Ramos (cell line): ENCODE data around the gene SULT1A2.
"Not testable (repeated sequence)": the region's sequence is repeated elsewhere in the genome, so short reads cannot be mapped to it uniquely, and the experiment has no call there.

ENCODE experiments used
- in situ Hi-C: fragments of 300-500 bp; cut with MboI; formaldehyde crosslinking; loops from one replicate; pipeline ENCODE4 v1.14.3; 2022; ENCODE audit warnings: low sequenced_read_pairs; ENCODE audit not compliant: unreplicated experiment

Gene SULT1A2

DNA sequence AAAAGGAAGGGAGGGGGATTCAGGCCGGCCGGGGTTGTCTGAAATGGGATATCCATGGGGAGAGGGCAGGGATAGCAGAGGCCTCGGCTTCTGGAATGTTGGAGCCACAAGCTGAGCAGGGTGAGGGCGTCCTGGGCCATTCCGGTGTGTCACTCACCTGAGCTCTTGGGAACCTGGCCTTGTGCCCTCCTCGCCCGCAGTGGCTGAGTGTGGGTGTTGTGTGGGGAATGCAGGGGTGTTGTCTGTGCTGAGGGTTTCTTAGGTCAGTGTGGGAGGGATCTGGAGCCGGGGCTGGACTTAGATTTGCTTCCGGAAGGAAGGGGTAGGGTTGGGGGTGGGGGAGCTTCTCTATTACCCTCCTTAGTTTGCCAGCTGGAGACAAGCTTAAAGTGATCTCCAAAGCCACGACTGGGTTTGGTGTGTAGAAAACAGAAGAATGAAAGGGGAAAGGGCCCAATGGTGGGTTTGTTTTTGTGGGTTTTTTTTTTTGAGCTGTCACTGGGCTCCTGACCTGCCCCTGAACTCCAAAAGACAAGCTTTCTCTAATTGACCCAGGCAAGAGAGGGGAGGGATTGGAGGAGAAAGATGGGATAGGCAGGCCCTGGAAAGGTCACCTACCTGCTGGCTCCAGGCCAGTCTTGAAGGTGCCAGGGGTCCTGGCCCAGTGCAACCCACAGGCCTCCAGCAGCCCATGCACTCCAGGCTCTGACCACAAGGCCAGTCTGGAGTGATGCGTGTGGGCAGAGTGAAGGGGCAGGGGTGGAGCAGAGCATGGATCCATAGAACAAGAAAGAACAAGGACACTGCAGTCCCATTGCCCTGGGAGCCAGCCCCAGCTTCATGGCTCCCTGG lies at the start of gene SULT1A2:
Gene SULT1A2, minus strand, starts transcription at position 211 of the 852 bp plus-strand sequence. CDS start 1,120 bp downstream, outside the sequence.
- in situ Hi-C loops: no loop called here

- in situ Hi-C loops: not testable (repeated sequence)
Observed at GRCh38 chr16:28639959-28640358, 43.1 kb upstream of the SULT1A2 start.

- in situ Hi-C loops: not testable (repeated sequence)
Observed at GRCh38 chr16:28638359-28638758, 41.5 kb upstream of the SULT1A2 start.

DNA sequence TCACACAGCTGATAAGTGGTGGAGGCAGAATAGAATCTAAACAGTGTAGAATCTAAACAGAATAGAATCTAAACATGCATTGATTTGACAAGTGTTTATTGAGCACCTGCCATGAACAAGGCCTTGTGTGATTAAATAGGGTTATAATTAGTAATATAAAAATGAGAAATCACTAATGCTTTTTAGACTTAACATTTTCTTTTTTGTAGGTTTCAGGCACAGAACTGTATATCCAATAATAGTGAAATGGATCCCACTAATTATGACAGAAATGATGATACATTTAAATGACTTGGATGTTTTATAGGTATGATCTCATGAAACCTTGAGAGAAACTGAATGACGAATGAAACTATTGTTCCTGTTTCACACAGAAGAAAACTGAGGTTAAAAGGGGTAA lies 40.9 kb upstream of the SULT1A2 start, which contains the start of gene NPIPB8:
Gene NPIPB8, plus strand, starts transcription at position 301 of the 400 bp plus-strand sequence. CDS start 296 bp downstream, outside the sequence.
- in situ Hi-C loops: not testable (repeated sequence)

DNA sequence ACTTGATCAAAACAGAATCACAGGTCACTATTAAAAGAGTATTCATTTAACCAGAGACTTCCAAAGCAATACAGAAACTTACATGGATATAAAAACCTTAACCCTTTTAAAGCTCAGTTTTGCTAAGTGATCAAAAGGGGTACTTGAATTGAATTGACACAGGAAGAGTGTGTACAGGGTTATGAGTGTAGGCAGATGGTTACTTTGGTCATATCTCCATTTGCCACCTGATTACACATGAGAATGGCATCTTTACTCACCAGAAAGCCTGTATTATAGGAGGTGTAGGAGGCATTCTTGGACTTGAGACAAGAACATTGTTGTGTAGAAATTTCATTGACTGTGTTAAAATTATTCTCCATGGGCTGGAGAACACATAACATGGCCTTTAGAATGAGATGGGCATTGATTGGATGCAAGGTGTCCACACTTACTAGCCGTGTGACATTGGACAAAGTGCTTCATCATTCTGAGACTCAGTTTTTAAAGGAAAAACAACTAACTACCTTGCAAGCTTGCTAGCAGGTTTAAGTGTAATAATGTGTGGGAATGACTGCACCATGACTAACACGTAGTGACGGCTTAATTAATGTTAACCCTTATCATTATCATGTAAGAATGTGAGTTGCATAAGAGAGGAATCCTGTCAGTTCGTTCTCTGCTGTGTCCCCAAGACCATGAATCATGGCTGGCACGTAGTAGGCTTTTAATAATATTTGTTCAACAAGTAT lies 39.4 kb upstream of the SULT1A2 start:
- in situ Hi-C loops: not testable (repeated sequence)

- in situ Hi-C loops: not testable (repeated sequence)
Observed at GRCh38 chr16:28630905-28631304, 34.1 kb upstream of the SULT1A2 start.

DNA sequence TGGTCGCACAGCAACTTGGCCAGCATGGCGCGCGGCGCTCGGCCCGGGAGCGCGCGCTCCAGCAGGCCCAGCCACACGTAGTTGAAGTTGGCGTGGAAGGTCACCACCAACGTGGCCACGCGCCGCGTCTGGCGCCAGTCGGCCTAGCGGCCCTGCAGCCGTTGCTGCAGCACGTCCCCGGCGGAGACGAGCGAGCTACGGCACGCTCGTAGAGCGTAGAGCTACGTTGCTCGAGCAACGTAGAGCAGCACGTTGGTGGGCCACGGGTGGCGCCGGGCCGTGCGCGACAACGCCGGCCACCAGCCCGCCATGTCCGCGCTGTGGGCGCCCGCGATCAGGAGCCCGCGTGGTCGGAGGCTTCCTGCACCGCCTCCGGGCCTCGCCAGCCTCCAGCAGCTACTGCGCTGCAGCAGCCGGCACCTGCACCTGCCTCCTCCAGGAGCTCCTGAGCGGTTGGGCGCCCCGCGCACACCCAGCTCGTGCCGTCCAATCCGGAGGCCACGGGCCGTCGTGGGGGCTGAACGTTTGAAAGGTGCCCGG lies 26.4 kb upstream of the SULT1A2 start:
- in situ Hi-C loops: no loop called here

GRCh38 chr16:28622532-28623171 lies 25.8 kb upstream of the SULT1A2 start:
- in situ Hi-C loops: not testable (repeated sequence)

- in situ Hi-C loops: no loop called here
Observed at GRCh38 chr16:28621481-28622155, 24.8 kb upstream of the SULT1A2 start.

DNA sequence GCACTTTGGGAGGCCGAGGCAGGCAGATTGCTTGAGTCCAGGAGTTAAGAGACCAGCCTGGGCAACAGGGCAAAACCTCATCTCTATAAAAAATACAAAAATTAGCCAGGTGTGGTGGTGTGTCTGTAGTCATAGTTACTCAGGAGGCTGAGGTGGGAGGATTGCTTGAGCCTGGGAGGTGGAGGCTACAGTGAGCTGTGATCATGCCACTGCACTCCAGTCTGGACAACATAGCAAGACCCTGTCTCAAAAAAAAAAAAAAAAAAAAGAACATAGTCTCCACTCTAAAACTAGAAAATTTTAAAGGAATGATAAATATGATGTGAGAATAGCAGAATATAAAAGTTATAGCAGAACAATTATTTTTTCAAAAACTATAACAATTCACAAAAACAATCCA lies 23.5 kb upstream of the SULT1A2 start:
- in situ Hi-C loops: not testable (repeated sequence)

DNA sequence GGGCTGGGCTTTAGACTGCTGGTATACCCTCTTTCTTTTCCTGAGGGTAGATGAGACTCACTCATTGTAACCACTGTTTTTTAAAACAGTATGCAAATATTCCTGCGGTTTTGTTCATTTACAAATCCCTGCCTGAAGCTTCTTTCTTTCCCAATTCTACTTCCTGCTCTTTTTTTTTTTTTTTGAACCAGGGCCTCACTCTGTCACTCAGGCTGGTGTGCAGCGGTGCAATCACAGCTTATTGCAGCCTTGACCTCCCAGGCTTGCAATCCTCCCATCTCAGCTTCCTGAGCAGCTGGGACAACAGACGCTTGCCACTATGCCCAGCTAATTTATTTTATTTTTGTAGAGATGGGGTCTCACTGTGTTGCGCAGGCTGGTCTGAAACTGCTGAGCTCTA lies 21.0 kb upstream of the SULT1A2 start:
- in situ Hi-C loops: no loop called here

- in situ Hi-C loops: no loop called here
Observed at GRCh38 chr16:28616636-28617035, 19.8 kb upstream of the SULT1A2 start.

GRCh38 chr16:28616224-28616577 lies 19.4 kb upstream of the SULT1A2 start:
- in situ Hi-C loops: not testable (repeated sequence)

DNA sequence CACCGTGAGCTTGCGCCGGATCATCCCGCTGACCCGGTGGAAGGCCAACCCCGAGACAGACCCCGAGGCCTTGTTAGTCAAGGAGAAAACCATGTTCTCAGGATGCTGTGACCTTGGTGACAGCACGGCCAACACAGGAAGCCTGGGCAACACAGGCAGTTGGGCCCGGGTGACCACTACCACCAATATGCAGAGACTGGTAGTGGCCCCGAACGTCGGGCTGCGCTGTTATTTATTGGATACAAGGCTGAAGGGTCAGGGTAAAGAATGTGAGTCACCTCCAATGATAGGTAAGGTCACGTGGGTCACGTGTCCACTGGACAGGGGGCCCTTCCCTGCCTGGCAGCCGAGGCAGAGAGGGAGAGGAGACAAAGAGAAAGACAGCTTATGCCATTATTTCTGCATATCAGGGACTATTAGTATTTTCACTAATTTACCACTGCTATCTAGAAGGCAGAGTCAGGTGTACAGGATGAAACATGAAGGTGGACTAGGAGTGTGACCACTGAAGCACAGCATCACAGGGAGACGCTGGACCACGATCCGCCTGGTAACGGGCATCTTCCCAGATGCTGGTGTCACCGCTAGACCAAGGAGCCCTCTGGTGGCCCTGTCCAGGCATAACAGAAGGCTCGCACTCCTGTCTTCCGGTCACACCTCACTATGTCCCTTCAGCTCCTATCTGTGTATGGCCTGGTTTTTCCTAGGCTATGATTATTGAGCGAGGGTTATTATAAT lies 18.8 kb upstream of the SULT1A2 start:
- in situ Hi-C loops: not testable (repeated sequence)

DNA sequence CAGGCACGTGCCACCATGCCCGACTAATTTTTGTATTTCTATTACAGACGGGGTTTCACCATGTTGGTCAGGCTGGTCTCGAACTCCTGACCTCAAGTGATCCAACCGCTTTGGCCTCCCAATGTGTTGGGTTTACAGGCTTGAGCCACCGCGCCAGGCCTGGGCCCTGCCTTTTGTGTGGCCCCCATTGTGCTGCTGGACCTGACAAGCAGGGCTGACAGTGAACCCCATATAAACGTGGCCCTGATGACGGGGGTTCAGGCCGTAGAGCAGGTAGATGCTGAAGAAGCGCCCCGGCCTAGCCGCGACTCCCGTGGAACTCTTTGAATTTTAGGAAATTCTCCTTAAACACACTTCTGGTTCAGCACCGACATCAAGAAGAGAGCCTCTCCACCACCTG lies 17.7 kb upstream of the SULT1A2 start:
- in situ Hi-C loops: not testable (repeated sequence)

GRCh38 chr16:28613912-28614311 lies 17.1 kb upstream of the SULT1A2 start:
- in situ Hi-C loops: not testable (repeated sequence)

GRCh38 chr16:28612359-28613280 lies 15.8 kb upstream of the SULT1A2 start:
- in situ Hi-C loops: not testable (repeated sequence)

DNA sequence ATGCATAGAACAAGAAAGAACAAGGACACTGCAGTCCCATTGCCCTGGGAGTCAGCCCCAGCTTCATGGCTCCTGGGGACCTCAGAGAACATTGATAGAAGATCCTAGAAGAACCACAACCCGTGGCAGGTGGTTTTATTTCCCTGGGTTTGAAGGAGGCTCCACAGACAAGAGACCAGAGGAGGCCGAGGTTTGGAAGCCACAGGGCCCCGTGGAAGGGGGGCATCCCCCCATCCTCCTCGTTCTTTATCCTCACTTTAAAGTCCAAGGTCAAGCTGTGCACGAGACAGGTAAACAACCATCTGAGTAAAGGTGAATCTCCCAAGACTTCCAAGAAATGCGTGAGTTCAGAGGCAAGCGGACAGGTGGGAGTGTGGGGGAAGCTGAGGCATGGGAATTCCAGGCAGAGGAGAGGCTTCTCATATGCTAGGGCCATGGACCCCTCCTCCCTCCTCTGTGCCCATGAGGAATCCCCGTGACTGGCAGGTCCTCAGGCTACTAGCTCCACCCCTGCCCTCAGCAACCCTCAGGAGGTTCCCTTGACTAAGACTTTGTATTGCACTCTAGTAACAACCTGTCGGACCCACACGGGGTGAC lies 13.8 kb upstream of the SULT1A2 start:
- in situ Hi-C loops: no loop called here
